BLaER1 treated with 17β-estradiol and CSF1 and Interleukin-3, amounts not matched to agents 10 nM and 100 nM (cell line): ENCODE data around the gene ADGRV1.

ENCODE experiments used
- H3K27ac ChIP-seq, 11 experiments: shearing (Covaris generic); formaldehyde crosslinking; 2 replicates each; pipeline ENCODE4 v1.8.1; 2022
- H3K27me3 ChIP-seq, 11 experiments: shearing (Covaris generic); formaldehyde crosslinking; 2 replicates each; pipeline ENCODE4 v1.8.1; 2022
- H3K36me3 ChIP-seq, 11 experiments: shearing (Covaris generic); formaldehyde crosslinking; 2 replicates each; pipeline ENCODE4 v1.8.1; 2022
- H3K4me1 ChIP-seq, 10 experiments: shearing (Covaris generic); formaldehyde crosslinking; 2 replicates each; pipeline ENCODE4 v1.8.1; 2022
- H3K4me2 ChIP-seq, 11 experiments: shearing (Covaris generic); formaldehyde crosslinking; 2 replicates each; pipeline ENCODE4 v1.8.1; 2022
- H3K4me3 ChIP-seq, 10 experiments: shearing (Covaris generic); formaldehyde crosslinking; 2 replicates each; pipeline ENCODE4 v1.8.1; 2022
- H3K9ac ChIP-seq, 11 experiments: shearing (Covaris generic); formaldehyde crosslinking; 2 replicates each; pipeline ENCODE4 v1.8.1; 2022
- H3K9me3 ChIP-seq, 11 experiments: shearing (Covaris generic); formaldehyde crosslinking; replicated peaks in 1 of 11; 2 replicates each; pipeline ENCODE4 v1.8.1; 2022
- H4K20me1 ChIP-seq, 11 experiments: shearing (Covaris generic); formaldehyde crosslinking; 2 replicates each; pipeline ENCODE4 v1.8.1; 2022
- Cebpa-rat ChIP-seq, 11 experiments: shearing (Covaris generic); IDR thresholded peaks; 2 replicates each; pipeline ENCODE4 v1.8.1; 2022

ADGRV1 gene

DNA sequence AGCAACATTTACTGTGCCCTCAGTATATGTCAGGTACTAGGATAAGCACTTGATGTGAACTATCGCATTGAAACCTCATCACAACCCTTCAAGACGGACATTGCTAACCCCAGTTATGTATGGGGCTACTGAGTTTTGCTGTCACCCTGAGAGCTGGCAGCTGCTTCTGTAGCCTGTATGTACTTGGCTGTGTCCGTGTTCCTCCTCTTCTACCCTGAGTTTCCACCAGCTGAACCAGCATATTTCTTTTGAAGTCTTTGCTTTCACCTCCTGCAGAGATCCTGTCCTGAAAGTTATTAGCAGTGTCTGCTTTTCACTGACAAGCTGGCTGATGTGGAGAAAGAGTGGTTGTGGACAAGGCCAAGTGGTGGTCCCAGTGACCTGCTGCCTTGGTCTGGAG, 63.3 kb downstream of the ADGRV1 start:
- Histone ChIP-seq H3K9ac (no peak overlapping the region), H3K4me3 (no peak overlapping the region), H3K9me3 (0 out of 22 replicates have a peak, but pooled peaks cover 0 to 4% (median 0%) of the 10 kb centered on the region in 11 experiments), H4K20me1 (no peaks in the 10 kb centered on the region), H3K27ac (no peak overlapping the region), H3K36me3 (no peaks in the 10 kb centered on the region), H3K27me3 (no peaks in the 10 kb centered on the region), H3K4me1 (no peaks in the 10 kb centered on the region), H3K4me2 (no peak overlapping the region)
- TF ChIP-seq Cebpa-rat (IDR thresholded peaks at IDR 0.05) = no peak

DNA sequence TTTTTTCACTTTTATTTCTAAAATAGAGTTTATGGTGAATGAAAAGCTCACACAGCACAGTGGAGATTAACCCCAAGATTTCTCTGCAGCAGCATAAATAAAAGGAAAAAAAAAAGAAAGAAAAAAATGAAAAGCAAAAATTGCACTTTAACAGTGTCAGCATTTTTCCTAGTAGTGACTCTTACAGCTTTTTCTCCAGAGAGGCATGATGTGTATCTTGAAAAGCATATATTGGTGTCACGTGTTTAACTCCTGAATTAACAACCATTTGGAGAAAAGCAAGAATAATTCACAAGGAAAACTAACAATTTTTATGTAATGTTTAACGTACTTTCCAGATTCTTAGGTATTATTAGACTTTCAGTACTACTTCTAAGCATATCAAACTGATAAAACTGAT, 67.9 kb downstream of the ADGRV1 start:
- no peak for TF ChIP-seq Cebpa-rat (IDR thresholded peaks at IDR 0.05)
- Histone ChIP-seq H3K27me3 (no peaks in the 10 kb centered on the region), H3K27ac (no peak overlapping the region), H4K20me1 (no peaks in the 10 kb centered on the region), H3K9ac (no peak overlapping the region), H3K4me2 (no peak overlapping the region), H3K9me3 (no peaks in the 10 kb centered on the region), H3K4me3 (no peak overlapping the region), H3K36me3 (no peaks in the 10 kb centered on the region), H3K4me1 (no peaks in the 10 kb centered on the region)

- Histone ChIP-seq H3K27me3 (no peaks in the 10 kb centered on the region), H3K9ac (no peak overlapping the region), H3K9me3 (no peaks in the 10 kb centered on the region), H3K27ac (no peak overlapping the region), H3K4me1 (no peaks in the 10 kb centered on the region), H4K20me1 (no peaks in the 10 kb centered on the region), H3K4me2 (no peak overlapping the region), H3K4me3 (no peak overlapping the region), H3K36me3 (no peaks in the 10 kb centered on the region)
- TF ChIP-seq Cebpa-rat (IDR thresholded peaks at IDR 0.05) = no peak
Observed at GRCh38 chr5:90628492-90628891, 69.9 kb downstream of the ADGRV1 start.

DNA sequence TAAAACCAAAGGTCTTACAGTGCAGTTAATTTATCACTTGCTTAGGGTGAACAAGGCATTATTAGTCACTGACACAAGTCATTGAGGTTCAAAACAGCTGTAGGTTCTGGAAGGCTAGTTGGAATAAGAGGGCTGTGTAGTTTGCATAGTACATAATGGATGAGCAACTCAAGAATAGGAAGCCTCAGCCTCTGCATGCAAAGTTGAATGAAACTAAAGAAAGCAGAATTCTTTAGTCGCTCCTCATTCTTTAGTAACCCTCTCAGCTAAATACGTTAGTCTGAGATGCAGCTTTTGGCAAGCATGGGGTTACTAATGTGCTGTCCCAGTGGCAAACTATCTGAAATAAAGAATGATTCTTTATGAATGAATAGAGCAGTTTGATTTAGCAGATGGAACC, 74.2 kb downstream of the ADGRV1 start:
- H3K36me3 ChIP-seq = no peaks in the 10 kb centered on the region
- H3K9ac ChIP-seq = no peak overlapping the region
- no peak for TF ChIP-seq Cebpa-rat (IDR thresholded peaks at IDR 0.05)

GRCh38 chr5:90636948-90637347, 78.4 kb downstream of the ADGRV1 start:
- H3K27me3 ChIP-seq = no peaks in the 10 kb centered on the region
- peaks cover 0 to 29% (median 20%) of the 10 kb centered on the region in 10 experiments; a peak in 18 of 20 replicates for H3K4me1 ChIP-seq
- no peak overlapping the region for H3K9ac ChIP-seq
- H3K36me3 ChIP-seq = no peaks in the 10 kb centered on the region
- H3K4me3 ChIP-seq = no peak overlapping the region
- no peak overlapping the region for H3K4me2 ChIP-seq
- no peaks in the 10 kb centered on the region for H4K20me1 ChIP-seq
- no peak overlapping the region for H3K27ac ChIP-seq
- TF ChIP-seq Cebpa-rat (IDR thresholded peaks at IDR 0.05) = no peak
- no peaks in the 10 kb centered on the region for H3K9me3 ChIP-seq

More for the DNA sequence above, 74.2 kb downstream of the ADGRV1 start:
- H3K27ac ChIP-seq = no peak overlapping the region
- H3K27me3 ChIP-seq = no peaks in the 10 kb centered on the region
- H4K20me1 ChIP-seq = no peaks in the 10 kb centered on the region
- no peak overlapping the region for H3K4me3 ChIP-seq
- H3K4me1 ChIP-seq = no peaks in the 10 kb centered on the region
- H3K4me2 ChIP-seq = no peak overlapping the region
- H3K9me3 ChIP-seq = no peaks in the 10 kb centered on the region

GRCh38 chr5:90637731-90638130, 79.1 kb downstream of the ADGRV1 start:
- TF ChIP-seq Cebpa-rat (IDR thresholded peaks at IDR 0.05) = no peak
- Histone ChIP-seq H3K4me2 (no peak overlapping the region), H3K9me3 (no peaks in the 10 kb centered on the region), H3K27ac (peak overlapping the region in 1 of 11 experiments; percentile 2; a peak in 1 of 22 replicates), H3K4me1 (peaks cover 0 to 36% (median 27%) of the 10 kb centered on the region in 10 experiments; a peak in 18 of 20 replicates), H3K9ac (no peak overlapping the region), H3K27me3 (no peaks in the 10 kb centered on the region), H3K4me3 (no peak overlapping the region), H4K20me1 (no peaks in the 10 kb centered on the region), H3K36me3 (no peaks in the 10 kb centered on the region)

DNA sequence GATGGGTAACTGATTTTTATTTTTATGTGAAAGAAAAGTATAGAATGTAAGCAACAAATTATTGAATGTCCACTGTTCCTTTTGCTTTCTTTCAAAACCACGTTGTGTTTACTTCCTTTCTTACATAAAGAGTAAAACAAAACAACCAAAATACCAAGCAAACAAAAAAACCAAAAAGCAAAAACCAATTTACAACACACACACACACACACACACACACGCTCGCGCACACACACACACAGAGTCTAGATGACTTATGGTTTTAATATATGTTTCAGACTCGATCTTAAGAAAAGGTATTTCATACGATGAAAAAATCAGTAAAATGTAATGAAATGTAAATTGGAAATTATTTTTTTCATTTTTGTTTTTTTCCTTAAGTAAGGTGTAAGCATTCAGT, 80.3 kb downstream of the ADGRV1 start:
- Histone ChIP-seq H3K4me2 (peak overlapping the region in 3 of 11 experiments; percentile 13 to 36 (median 29); a peak in 4 of 22 replicates), H3K9ac (no peak overlapping the region), H4K20me1 (no peaks in the 10 kb centered on the region), H3K27ac (peak overlapping the region in 4 of 11 experiments; percentile 14 to 49 (median 34); a peak in 4 of 22 replicates), H3K27me3 (no peaks in the 10 kb centered on the region), H3K9me3 (no peaks in the 10 kb centered on the region), H3K4me3 (no peak overlapping the region), H3K36me3 (no peaks in the 10 kb centered on the region), H3K4me1 (peaks cover 0 to 45% (median 29%) of the 10 kb centered on the region in 10 experiments; a peak in 18 of 20 replicates)
- no peak for TF ChIP-seq Cebpa-rat (IDR thresholded peaks at IDR 0.05)

- TF ChIP-seq Cebpa-rat (IDR thresholded peaks at IDR 0.05) = no peak
- peak overlapping the region in 9 of 11 experiments; percentile 57 to 86 (median 78); a peak in 18 of 22 replicates for H3K27ac ChIP-seq
- no peaks in the 10 kb centered on the region for H4K20me1 ChIP-seq
- H3K4me3 ChIP-seq = no peak overlapping the region
- peak overlapping the region in 10 of 11 experiments; percentile 37 to 69 (median 49); a peak in 20 of 22 replicates for H3K4me2 ChIP-seq
- H3K36me3 ChIP-seq = no peaks in the 10 kb centered on the region
- no peaks in the 10 kb centered on the region for H3K27me3 ChIP-seq
- peak overlapping the region in 6 of 11 experiments; percentile 37 to 68 (median 56); a peak in 10 of 22 replicates for H3K9ac ChIP-seq
- no peaks in the 10 kb centered on the region for H3K9me3 ChIP-seq
- H3K4me1 ChIP-seq = peaks cover 4 to 62% (median 45%) of the 10 kb centered on the region in 10 experiments; a peak in 18 of 20 replicates
Observed at GRCh38 chr5:90640484-90641059, 82.0 kb downstream of the ADGRV1 start.

DNA sequence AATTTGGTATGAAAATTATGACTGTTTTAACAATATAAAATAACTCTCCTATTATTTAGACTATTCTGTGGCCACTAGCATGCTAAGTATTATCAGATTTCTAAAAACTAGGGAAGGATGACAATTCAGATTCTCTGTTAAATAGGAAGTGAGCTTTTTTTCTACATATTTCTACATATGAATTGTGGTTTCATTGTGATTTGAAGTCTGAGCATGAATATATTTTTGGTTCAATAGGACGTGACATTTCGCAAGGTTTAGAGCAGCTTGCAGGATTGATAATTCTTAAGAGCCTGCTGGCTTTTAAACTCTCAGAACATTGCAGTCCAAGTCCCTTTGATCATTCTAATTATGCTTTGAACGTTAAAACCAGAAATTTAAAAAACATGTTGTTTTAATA, 82.9 kb downstream of the ADGRV1 start:
- peak overlapping the region in 10 of 11 experiments; percentile 2 to 69 (median 42); a peak in 14 of 22 replicates for H3K4me2 ChIP-seq
- TF ChIP-seq Cebpa-rat (IDR thresholded peaks at IDR 0.05) = peak in 6 of 11 experiments; percentile 33 to 96 (median 57); a peak in 7 of 22 replicates

More for the DNA sequence above, 82.9 kb downstream of the ADGRV1 start:
- H4K20me1 ChIP-seq = no peaks in the 10 kb centered on the region
- H3K27me3 ChIP-seq = no peaks in the 10 kb centered on the region
- no peak overlapping the region for H3K4me3 ChIP-seq
- H3K9me3 ChIP-seq = no peaks in the 10 kb centered on the region
- peak overlapping the region in 10 of 11 experiments; percentile 6 to 86 (median 78); a peak in 19 of 22 replicates for H3K27ac ChIP-seq
- peaks cover 4 to 62% (median 45%) of the 10 kb centered on the region in 10 experiments; a peak in 18 of 20 replicates for H3K4me1 ChIP-seq
- peak overlapping the region in 5 of 11 experiments; percentile 7 to 68 (median 51); a peak in 8 of 22 replicates for H3K9ac ChIP-seq
- no peaks in the 10 kb centered on the region for H3K36me3 ChIP-seq
